Liver (tissue), 9 donors: ENCODE measurements around the gene MORN2. TPM values are rescaled to one million over a fixed set of nuclear protein-coding genes. Genes with fewer than 3 reads are reported as not detected.

Experiments used
- DNase-seq: peaks from one replicate; pipeline ENCODE4 v3.0.0-alpha.2; 2017; ENCODE audit warnings: low spot score
- H3K27ac ChIP-seq, 2 donors: one replicate each; pipeline ENCODE4 v1.7.0; 2013; ENCODE audit warnings: inconsistent platforms in 2 of 2, low read length in 2 of 2, control low read depth in 1 of 2, low read depth in 1 of 2, mild to moderate bottlenecking in 1 of 2
- H3K27me3 ChIP-seq, 4 donors: one replicate each; pipeline versions ENCODE4 v1.6.1 to v1.7.0; 2013; ENCODE audit warnings: low read length in 3 of 4, inconsistent platforms in 1 of 4, mild to moderate bottlenecking in 1 of 4, moderate library complexity in 1 of 4; ENCODE audit not compliant: control insufficient read depth in 4 of 4, insufficient read depth in 4 of 4
- H3K36me3 ChIP-seq, 4 donors: one replicate each; pipeline versions ENCODE4 v1.6.1 to v1.7.0; 2013; ENCODE audit warnings: low read length in 3 of 4, mild to moderate bottlenecking in 3 of 4, low read depth in 1 of 4, moderate library complexity in 1 of 4; ENCODE audit not compliant: control insufficient read depth in 4 of 4, insufficient read depth in 3 of 4
- H3K4me1 ChIP-seq, 4 donors: one replicate each; pipeline versions ENCODE4 v1.6.1 to v1.7.0; 2013; ENCODE audit warnings: low read length in 3 of 4, mild to moderate bottlenecking in 3 of 4, moderate library complexity in 1 of 4; ENCODE audit not compliant: control insufficient read depth in 4 of 4, insufficient read depth in 4 of 4
- H3K4me3 ChIP-seq, 3 donors: one replicate each; pipeline versions ENCODE4 v1.6.1 to v1.7.0; 2013; ENCODE audit warnings: low read length in 3 of 3, control low read depth in 1 of 3, low read depth in 1 of 3, mild to moderate bottlenecking in 1 of 3
- H3K9ac ChIP-seq, 2 donors: one replicate each; pipeline ENCODE4 v1.7.0; 2013; ENCODE audit warnings: low read length in 2 of 2, mild to moderate bottlenecking in 2 of 2, moderate library complexity in 2 of 2, control low read depth in 1 of 2, low read depth in 1 of 2
- H3K9me3 ChIP-seq, 4 donors: one replicate each; pipeline versions ENCODE4 v1.6.1 to v1.7.0; 2013; ENCODE audit warnings: low read length in 3 of 4; ENCODE audit not compliant: control insufficient read depth in 4 of 4
- ATF3 ChIP-seq: IDR thresholded peaks from 2 replicates; pipeline ENCODE4 v1.6.1; 2016; ENCODE audit warnings: antibody characterized with exemption
- FOXA1 ChIP-seq: IDR thresholded peaks from 2 replicates; pipeline ENCODE4 v1.6.1; 2016; ENCODE audit warnings: antibody characterized with exemption
- GABPA ChIP-seq, 2 donors: IDR thresholded peaks in 1 of 2; conservative IDR thresholded peaks in 1 of 2; 2 replicates each; pipeline ENCODE4 v1.6.1; 2016; ENCODE audit warnings: antibody characterized with exemption in 2 of 2, mild to moderate bottlenecking in 1 of 2, moderate library complexity in 1 of 2
- HNF4A ChIP-seq, 2 donors: conservative IDR thresholded peaks; 2 replicates each; pipeline ENCODE4 v1.6.1; 2016; ENCODE audit warnings: antibody characterized with exemption in 2 of 2, mild to moderate bottlenecking in 2 of 2
- NR2F2 ChIP-seq: IDR thresholded peaks from 2 replicates; pipeline ENCODE4 v1.6.1; 2016; ENCODE audit warnings: antibody characterized with exemption
- RAD21 ChIP-seq, 2 donors: IDR thresholded peaks; 2 replicates each; pipeline ENCODE4 v1.6.1; 2016; ENCODE audit warnings: antibody characterized with exemption in 2 of 2, mild to moderate bottlenecking in 2 of 2
- SP1 ChIP-seq: IDR thresholded peaks from 2 replicates; pipeline ENCODE4 v1.6.1; 2018; ENCODE audit warnings: antibody characterized with exemption, mild to moderate bottlenecking
- TAF1 ChIP-seq: conservative IDR thresholded peaks from 2 replicates; pipeline ENCODE4 v1.6.1; 2016; ENCODE audit warnings: antibody characterized with exemption, mild to moderate bottlenecking
- YY1 ChIP-seq: IDR thresholded peaks from 2 replicates; pipeline ENCODE4 v1.6.1; 2016; ENCODE audit warnings: antibody characterized with exemption, mild to moderate bottlenecking
- WGBS: extraction: QIAGEN DNeasy Blood & Tissue Kit; methylation state at CpG from one replicate; pipeline ENCODE4 v1.1.7; 2013; 5-methylcytosine and 5-hydroxymethylcytosine counted together
- polyA plus RNA-seq, 2 donors: library from polyadenylated mRNA; stranded (reverse) in 1 of 2; unstranded in 1 of 2; fragments of 200-250 nt in 1 of 2; fragments of >200 nt in 1 of 2; fragmentation: Nextera tagmentation in 1 of 2; extraction: Ambion mirVana in 1 of 2; gene quantifications; one replicate each; pipeline versions ENCODE4 v1.2.1 to v1.2.3, GENCODE V29; 2013 to 2015
- total RNA-seq, 2 donors: library from RNA; depleted of rRNA; stranded (reverse); fragments of >200 nt; gene quantifications; one replicate each; pipeline ENCODE4 v1.2.3, GENCODE V29; 2014
- TF ChIP-seq, protein P1 (sequence below): IDR thresholded peaks from 2 replicates; pipeline ENCODE4 v1.6.1; 2016; ENCODE audit warnings: antibody characterized with exemption
- TF ChIP-seq, protein P2 (sequence below): IDR thresholded peaks from 2 replicates; pipeline ENCODE4 v1.6.1; 2016; ENCODE audit warnings: antibody characterized with exemption, mild to moderate bottlenecking
- TF ChIP-seq, protein P3 (sequence below): IDR thresholded peaks from 2 replicates; pipeline ENCODE4 v1.6.1; 2016; ENCODE audit warnings: antibody characterized with exemption
- donor health status: healthy.
- donor health status: healthy.
- donor health status: healthy.
- donor health status: healthy.
- donor health status: healthy.

MORN2 gene
- total and polyA plus RNA-seq, 4 donors: 2.8 to 16.4 (median 8.0) TPM

DNA sequence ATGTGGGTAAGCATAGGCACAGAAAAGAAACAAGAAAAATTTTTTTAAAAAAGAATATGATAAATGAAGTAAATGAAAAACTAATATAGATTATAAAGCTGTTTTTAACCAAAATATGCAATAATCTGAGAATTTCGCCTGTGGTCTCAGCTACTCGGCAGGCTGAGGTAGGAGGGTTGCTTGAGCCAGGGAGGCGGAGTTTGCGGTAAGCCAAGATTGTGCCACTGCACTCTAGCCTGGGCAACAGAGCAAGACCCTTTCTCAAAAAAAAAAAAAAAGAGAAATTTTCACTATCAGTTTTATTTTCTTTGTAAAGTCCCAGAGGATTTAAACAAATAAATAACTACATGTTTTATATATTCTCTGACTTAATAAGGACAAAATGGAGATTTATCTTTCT is 47.3 kb upstream of the MORN2 start:
- no peak for TF ChIP-seq RAD21 (IDR thresholded peaks at IDR 0.05)
- H3K9me3 ChIP-seq: no peaks in the 10 kb centered on the region
- WGBS: 87% methylated on average over 4 of the region's 4 CpGs
- H3K4me3 ChIP-seq: no peak overlapping the region
- H3K27me3 ChIP-seq: no peaks in the 10 kb centered on the region
- H3K9ac ChIP-seq: no peak overlapping the region
- no peak overlapping the region for H3K27ac ChIP-seq
- DNase-seq: no peak
- H3K36me3 ChIP-seq: peaks cover 0 to 6% (median 0%) of the 10 kb centered on the region in 4 donors
- H3K4me1 ChIP-seq: no peaks in the 10 kb centered on the region

GRCh38 chr2:38829971-38830370 is 45.8 kb upstream of the MORN2 start:
- DNase-seq: no peak
- Histone ChIP-seq H3K27ac (no peak overlapping the region), H3K4me1 (no peaks in the 10 kb centered on the region), H3K36me3 (peaks cover 0 to 3% (median 0%) of the 10 kb centered on the region in 4 donors), H3K4me3 (no peak overlapping the region), H3K9ac (no peak overlapping the region), H3K27me3 (no peaks in the 10 kb centered on the region), H3K9me3 (no peaks in the 10 kb centered on the region)
- no peak for TF ChIP-seq SP1
- no peak for TF ChIP-seq FOXA1
- no peak for TF ChIP-seq GABPA (IDR thresholded peaks at IDR 0.05 in 1 of 2, conservative IDR thresholded peaks at IDR 0.05 in 1 of 2)
- TF ChIP-seq, protein P1, sequence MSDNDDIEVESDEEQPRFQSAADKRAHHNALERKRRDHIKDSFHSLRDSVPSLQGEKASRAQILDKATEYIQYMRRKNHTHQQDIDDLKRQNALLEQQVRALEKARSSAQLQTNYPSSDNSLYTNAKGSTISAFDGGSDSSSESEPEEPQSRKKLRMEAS: no peak
- TF ChIP-seq TAF1: no peak
- TF ChIP-seq YY1: no peak
- TF ChIP-seq NR2F2: no peak
- TF ChIP-seq HNF4A (conservative IDR thresholded peaks at IDR 0.05): no peak
- TF ChIP-seq, protein P2, sequence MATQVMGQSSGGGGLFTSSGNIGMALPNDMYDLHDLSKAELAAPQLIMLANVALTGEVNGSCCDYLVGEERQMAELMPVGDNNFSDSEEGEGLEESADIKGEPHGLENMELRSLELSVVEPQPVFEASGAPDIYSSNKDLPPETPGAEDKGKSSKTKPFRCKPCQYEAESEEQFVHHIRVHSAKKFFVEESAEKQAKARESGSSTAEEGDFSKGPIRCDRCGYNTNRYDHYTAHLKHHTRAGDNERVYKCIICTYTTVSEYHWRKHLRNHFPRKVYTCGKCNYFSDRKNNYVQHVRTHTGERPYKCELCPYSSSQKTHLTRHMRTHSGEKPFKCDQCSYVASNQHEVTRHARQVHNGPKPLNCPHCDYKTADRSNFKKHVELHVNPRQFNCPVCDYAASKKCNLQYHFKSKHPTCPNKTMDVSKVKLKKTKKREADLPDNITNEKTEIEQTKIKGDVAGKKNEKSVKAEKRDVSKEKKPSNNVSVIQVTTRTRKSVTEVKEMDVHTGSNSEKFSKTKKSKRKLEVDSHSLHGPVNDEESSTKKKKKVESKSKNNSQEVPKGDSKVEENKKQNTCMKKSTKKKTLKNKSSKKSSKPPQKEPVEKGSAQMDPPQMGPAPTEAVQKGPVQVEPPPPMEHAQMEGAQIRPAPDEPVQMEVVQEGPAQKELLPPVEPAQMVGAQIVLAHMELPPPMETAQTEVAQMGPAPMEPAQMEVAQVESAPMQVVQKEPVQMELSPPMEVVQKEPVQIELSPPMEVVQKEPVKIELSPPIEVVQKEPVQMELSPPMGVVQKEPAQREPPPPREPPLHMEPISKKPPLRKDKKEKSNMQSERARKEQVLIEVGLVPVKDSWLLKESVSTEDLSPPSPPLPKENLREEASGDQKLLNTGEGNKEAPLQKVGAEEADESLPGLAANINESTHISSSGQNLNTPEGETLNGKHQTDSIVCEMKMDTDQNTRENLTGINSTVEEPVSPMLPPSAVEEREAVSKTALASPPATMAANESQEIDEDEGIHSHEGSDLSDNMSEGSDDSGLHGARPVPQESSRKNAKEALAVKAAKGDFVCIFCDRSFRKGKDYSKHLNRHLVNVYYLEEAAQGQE: no peak
- TF ChIP-seq, protein P3, sequence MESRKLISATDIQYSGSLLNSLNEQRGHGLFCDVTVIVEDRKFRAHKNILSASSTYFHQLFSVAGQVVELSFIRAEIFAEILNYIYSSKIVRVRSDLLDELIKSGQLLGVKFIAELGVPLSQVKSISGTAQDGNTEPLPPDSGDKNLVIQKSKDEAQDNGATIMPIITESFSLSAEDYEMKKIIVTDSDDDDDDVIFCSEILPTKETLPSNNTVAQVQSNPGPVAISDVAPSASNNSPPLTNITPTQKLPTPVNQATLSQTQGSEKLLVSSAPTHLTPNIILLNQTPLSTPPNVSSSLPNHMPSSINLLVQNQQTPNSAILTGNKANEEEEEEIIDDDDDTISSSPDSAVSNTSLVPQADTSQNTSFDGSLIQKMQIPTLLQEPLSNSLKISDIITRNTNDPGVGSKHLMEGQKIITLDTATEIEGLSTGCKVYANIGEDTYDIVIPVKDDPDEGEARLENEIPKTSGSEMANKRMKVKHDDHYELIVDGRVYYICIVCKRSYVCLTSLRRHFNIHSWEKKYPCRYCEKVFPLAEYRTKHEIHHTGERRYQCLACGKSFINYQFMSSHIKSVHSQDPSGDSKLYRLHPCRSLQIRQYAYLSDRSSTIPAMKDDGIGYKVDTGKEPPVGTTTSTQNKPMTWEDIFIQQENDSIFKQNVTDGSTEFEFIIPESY: no peak
- no peak for TF ChIP-seq ATF3
- WGBS: 96% methylated on average over 1 of the region's 1 CpG

DNA sequence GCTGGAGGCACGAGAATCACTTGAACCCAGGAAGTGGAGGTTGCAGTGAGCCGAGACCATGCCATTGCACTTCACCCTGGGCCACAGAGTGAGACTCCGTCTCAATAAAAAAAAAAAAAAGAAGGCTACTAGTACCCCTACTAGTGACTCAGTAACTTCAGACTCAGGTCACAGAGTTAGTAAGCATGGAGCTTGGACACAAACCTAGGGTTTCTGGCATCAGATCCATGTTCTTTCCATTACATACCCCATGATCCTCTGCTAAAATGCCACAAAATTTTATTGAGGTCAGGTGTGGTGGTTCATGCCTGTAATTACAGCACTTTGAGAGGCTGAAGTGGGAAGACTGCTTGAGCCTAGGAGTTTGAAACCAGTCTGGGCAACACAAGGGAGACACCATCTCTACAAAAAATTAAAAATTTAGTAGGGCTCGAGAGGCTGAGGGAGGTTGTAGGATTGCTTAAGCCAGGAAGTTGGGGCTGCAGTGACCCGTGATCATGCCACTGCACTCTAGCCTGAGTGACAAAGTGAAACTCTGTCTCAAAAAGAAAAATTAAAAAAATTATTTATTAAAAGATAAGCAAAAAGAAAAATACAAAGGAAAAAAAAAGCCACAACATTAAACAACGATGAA is 45.1 kb upstream of the MORN2 start:
- H3K4me3 ChIP-seq: no peak overlapping the region
- no peak overlapping the region for H3K9ac ChIP-seq
- no peaks in the 10 kb centered on the region for H3K9me3 ChIP-seq
- H3K4me1 ChIP-seq: no peaks in the 10 kb centered on the region
- no peaks in the 10 kb centered on the region for H3K27me3 ChIP-seq
- no peak for TF ChIP-seq FOXA1
- H3K36me3 ChIP-seq: peaks cover 0 to 3% (median 0%) of the 10 kb centered on the region in 4 donors
- DNase-seq: no peak
- 90% methylated on average over 6 of the region's 6 CpGs for WGBS
- H3K27ac ChIP-seq: no peak overlapping the region
